ENCODE measurements around the gene XRN1.
"Not testable (repeated sequence)": the region's sequence is repeated elsewhere in the genome, so short reads cannot be mapped to it uniquely, and the experiment has no call there.

DNA sequence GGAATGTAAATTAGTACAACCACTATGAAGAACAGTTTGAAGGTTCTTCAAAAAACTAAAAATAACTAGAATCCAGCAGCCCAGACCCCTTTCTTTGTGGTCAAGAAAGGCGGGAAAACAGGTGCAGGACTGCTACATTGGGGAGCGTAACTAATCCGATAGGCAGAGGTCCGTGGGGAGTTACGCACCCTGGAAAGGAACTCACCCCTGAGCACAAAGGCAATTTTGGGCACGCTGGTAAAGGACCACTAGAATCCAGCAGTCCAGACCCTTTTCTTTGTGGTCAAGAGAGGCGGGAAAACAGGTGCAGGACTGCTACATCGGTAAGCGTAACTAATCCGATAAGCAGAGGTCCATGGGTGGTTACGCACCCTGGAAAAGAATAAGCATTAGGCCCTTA lies 9.7 kb downstream of the XRN1 start:
- not testable (repeated sequence) for TF ChIP-seq CTCF, POLR2AphosphoS5 (IDR thresholded peaks at IDR 0.05)
